SK-N-MC (cell line): ENCODE measurements around the gene DUSP22.

Source experiments
- EZH2 ChIP-seq: fragments of 200-600 bp; sonication (generic); IDR thresholded peaks from one replicate; pipeline ENCODE4 v1.6.1; 2017; ENCODE audit warnings: antibody characterized with exemption
- POLR2AphosphoS5 ChIP-seq: IDR thresholded peaks from 2 replicates; pipeline ENCODE4 v1.6.1; 2012; ENCODE audit warnings: mild to moderate bottlenecking, low read depth, low read length, borderline replicate concordance

DNA sequence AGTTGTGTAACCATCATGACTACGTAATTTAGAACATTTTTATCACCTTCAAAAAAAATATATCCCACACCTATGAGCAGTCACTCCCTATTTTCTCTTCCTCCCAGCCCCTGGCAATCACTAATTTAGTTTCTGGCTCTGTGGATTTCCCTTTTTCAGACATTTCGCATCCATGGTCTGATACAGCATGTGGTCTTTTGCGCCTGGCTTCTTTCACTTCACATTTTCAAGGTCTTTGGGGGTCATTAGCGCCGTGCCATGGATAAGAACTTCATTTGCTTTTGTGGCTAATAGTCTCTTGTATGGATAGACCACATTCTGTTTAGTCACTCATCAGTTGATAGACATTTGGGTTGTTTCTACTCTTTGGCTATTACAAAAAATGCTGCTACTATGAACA lies 44.9 kb upstream of the DUSP22 start:
- TF ChIP-seq EZH2 (no peak), POLR2AphosphoS5 (no peak)
